OCI-LY7 (cell line): ENCODE results near the gene OPN1SW. TPM values are rescaled to one million over a fixed set of nuclear protein-coding genes. Genes with fewer than 3 reads are reported as not detected.

Source experiments
- BruUV-seq: library from RNA; stranded (reverse); fragments of 400-500 nt; replicated peaks from 2 replicates; lab custom pipeline; 2021; lab: Mats Ljungman, UMichigan
- CTCF ChIA-PET: fragments of 300-600 bp; sonication (Branson Sonifier 250); formaldehyde crosslinking; loops from one replicate; lab custom pipeline; 2022; ENCODE audit warnings: antibody characterized with exemption; ENCODE audit not compliant: unreplicated experiment; lab: Charles Lee
- POLR2A ChIA-PET: fragments of 300-600 bp; sonication (Branson Sonifier 250); formaldehyde crosslinking; loops from one replicate; lab custom pipeline; 2022; ENCODE audit warnings: antibody characterized with exemption; lab: Charles Lee
- DNase-seq: peaks from one replicate; pipeline ENCODE4 v3.0.0-alpha.2; 2015; ENCODE audit warnings: low spot score
- H2AFZ ChIP-seq: fragments of 200-600 bp; sonication (generic), shearing (Covaris generic); 2 replicates; pipeline ENCODE4 v1.6.1; 2014; ENCODE audit warnings: mild to moderate bottlenecking, antibody characterized with exemption, low read length, moderate library complexity
- H3K27ac ChIP-seq: fragments of 200-600 bp; sonication (generic); 2 replicates; pipeline ENCODE4 v1.5.1; 2014; ENCODE audit warnings: mixed run types, low read depth, mild to moderate bottlenecking, moderate library complexity, low read length, inconsistent platforms; ENCODE audit not compliant: poor library complexity, severe bottlenecking
- H3K36me3 ChIP-seq: fragments of 200-600 bp; sonication (generic); 2 replicates; pipeline ENCODE4 v1.6.1; 2014; ENCODE audit warnings: mild to moderate bottlenecking, antibody characterized with exemption, low read length, moderate library complexity, mixed read lengths; ENCODE audit not compliant: insufficient read depth
- H3K4me1 ChIP-seq: fragments of 200-600 bp; sonication (generic); 2 replicates; pipeline ENCODE4 v1.5.1; 2014; ENCODE audit warnings: mild to moderate bottlenecking, low read length; ENCODE audit not compliant: insufficient read depth, poor library complexity, severe bottlenecking
- H3K4me2 ChIP-seq: fragments of 200-600 bp; sonication (generic); 2 replicates; pipeline ENCODE4 v1.6.1; 2014; ENCODE audit warnings: mild to moderate bottlenecking, low read length
- H3K4me3 ChIP-seq: fragments of 200-600 bp; sonication (generic); 2 replicates; pipeline ENCODE4 v1.5.1; 2014; ENCODE audit warnings: mild to moderate bottlenecking, low read depth, low read length; ENCODE audit not compliant: poor library complexity, severe bottlenecking
- H3K79me2 ChIP-seq: fragments of 200-600 bp; sonication (generic); 2 replicates; pipeline ENCODE4 v1.6.1; 2016; ENCODE audit warnings: low read depth, mild to moderate bottlenecking, low read length, moderate library complexity, mixed read lengths; ENCODE audit not compliant: insufficient read depth
- H3K9me2 ChIP-seq: fragments of 200-600 bp; sonication (generic); 2 replicates; pipeline ENCODE4 v1.6.1; 2016; ENCODE audit warnings: mild to moderate bottlenecking, low read length, mixed read lengths; ENCODE audit not compliant: insufficient read depth
- H3K9me3 ChIP-seq: fragments of 200-600 bp; sonication (generic); 2 replicates; pipeline ENCODE4 v1.6.1; 2014; ENCODE audit warnings: mild to moderate bottlenecking, mixed run types, low read length, mixed read lengths
- H4K20me1 ChIP-seq: fragments of 200-600 bp; sonication (generic); 2 replicates; pipeline ENCODE4 v1.6.1; 2014; ENCODE audit warnings: mild to moderate bottlenecking, antibody characterized with exemption, low read length, moderate library complexity, mixed read lengths; ENCODE audit not compliant: insufficient read depth
- CTCF ChIP-seq: fragments of 200-600 bp; sonication (generic); conservative IDR thresholded peaks from 2 replicates; pipeline ENCODE4 v1.5.1; 2014; ENCODE audit warnings: mild to moderate bottlenecking, antibody characterized with exemption, low read length, moderate library complexity, mixed read lengths
- EZH2phosphoT487 ChIP-seq: fragments of 200-600 bp; sonication (generic); IDR thresholded peaks from 2 replicates; pipeline ENCODE4 v1.6.1; 2018; ENCODE audit warnings: low read depth, borderline replicate concordance, mild to moderate bottlenecking, mixed run types, antibody characterized with exemption, low read length, moderate library complexity, mixed read lengths
- intact Hi-C: fragments of 100-400 bp; cut with micrococcal nuclease; formaldehyde crosslinking; loops from one replicate; pipeline ENCODE4 v1.10.0; 2022; ENCODE audit not compliant: unreplicated experiment
- total RNA-seq, 2 experiments: library from RNA; depleted of rRNA in 1 of 2; stranded (reverse); fragments of >200 nt in 1 of 2; shearing (Covaris generic) in 1 of 2; gene quantifications; 2 replicates each; pipeline ENCODE4 v1.2.3, GENCODE V29; 2014 to 2022

OPN1SW gene
- total RNA-seq, 2 experiments from 2014 or later = not detected

GRCh38 chr7:128767475-128768110 lies 8.0 kb downstream of the OPN1SW start:
- no peak for TF ChIP-seq EZH2phosphoT487
- no peak for TF ChIP-seq CTCF

GRCh38 chr7:128763541-128763940 lies 12.1 kb downstream of the OPN1SW start:
- no peak overlapping the region for H2AFZ ChIP-seq
- H3K4me3 ChIP-seq = no peak overlapping the region
- ChIA-PET POLR2A (interaction anchor here (1.2 kb wide), 1 partner anchor 9 kb away, joined by 4 read pairs; no protein-coding TSS in a partner anchor), CTCF (no interaction called here)
- H3K9me3 ChIP-seq = no peaks in the 10 kb centered on the region
- no peak for DNase-seq
- H3K79me2 ChIP-seq = no peaks in the 10 kb centered on the region
- H4K20me1 ChIP-seq = no peaks in the 10 kb centered on the region
- no peak overlapping the region for H3K4me2 ChIP-seq
- intact Hi-C loops = no loop called here
- no peaks in the 10 kb centered on the region for H3K9me2 ChIP-seq
- TF ChIP-seq EZH2phosphoT487 (no peak), CTCF (no peak)
- peaks cover 93% of the 10 kb centered on the region for H3K36me3 ChIP-seq
- BruUV-seq = no TSS peak
- H3K4me1 ChIP-seq = no peaks in the 10 kb centered on the region
- H3K27ac ChIP-seq = no peak overlapping the region

More at GRCh38 chr7:128767475-128768110, 8.0 kb downstream of the OPN1SW start:
- no peaks in the 10 kb centered on the region for H3K79me2 ChIP-seq
- intact Hi-C loops = no loop called here
- H3K4me3 ChIP-seq = no peak overlapping the region
- BruUV-seq = no TSS peak
- no peaks in the 10 kb centered on the region for H3K4me1 ChIP-seq
- no peaks in the 10 kb centered on the region for H4K20me1 ChIP-seq
- CTCF ChIA-PET = no interaction called here
- POLR2A ChIA-PET = interaction anchor here (0.6 to 1.2 kb wide), 5 partner anchors 10 to 134 kb away, joined by 3 to 4 read pairs (median 3); no protein-coding TSS in a partner anchor
- no peak overlapping the region for H3K4me2 ChIP-seq
- H3K27ac ChIP-seq = no peak overlapping the region
- H3K9me2 ChIP-seq = no peaks in the 10 kb centered on the region
- no peaks in the 10 kb centered on the region for H3K9me3 ChIP-seq
- DNase-seq = no peak
- H2AFZ ChIP-seq = no peak overlapping the region
- peaks cover 95% of the 10 kb centered on the region for H3K36me3 ChIP-seq

GRCh38 chr7:128759242-128759641 lies 16.4 kb downstream of the OPN1SW start:
- H3K36me3 ChIP-seq = peaks cover 95% of the 10 kb centered on the region
- intact Hi-C loops = no loop called here
- H3K4me2 ChIP-seq = no peak overlapping the region
- H3K4me1 ChIP-seq = no peaks in the 10 kb centered on the region
- no peak overlapping the region for H3K27ac ChIP-seq
- H3K4me3 ChIP-seq = no peak overlapping the region
- no peak overlapping the region for H2AFZ ChIP-seq
- BruUV-seq = no TSS peak
- DNase-seq = no peak
- TF ChIP-seq EZH2phosphoT487 (no peak), CTCF (no peak)
- POLR2A ChIA-PET = interaction anchor here (0.5 to 1.3 kb wide), 3 partner anchors 19 to 520 kb away, joined by 3 to 6 read pairs (median 4); no protein-coding TSS in a partner anchor
- CTCF ChIA-PET = no interaction called here
- H4K20me1 ChIP-seq = no peaks in the 10 kb centered on the region
- H3K9me3 ChIP-seq = no peaks in the 10 kb centered on the region
- H3K9me2 ChIP-seq = no peaks in the 10 kb centered on the region
- no peaks in the 10 kb centered on the region for H3K79me2 ChIP-seq
